HG02588 (cell line): Measurements from ENCODE around the gene DEGS2.
A peak's percentile ranks its signal among the peaks of the same experiment; 100 is the strongest.
"Not testable (repeated sequence)": the region's sequence is repeated elsewhere in the genome, so short reads cannot be mapped to it uniquely, and the experiment has no call there.

ENCODE experiments used
- ATAC-seq: cut with Tn5 transposase; IDR thresholded peaks from one replicate; pipeline ENCODE4 v1.9.1; 2021; ENCODE audit warnings: mild to moderate bottlenecking, moderate library complexity; ENCODE audit not compliant: unreplicated experiment

DEGS2 gene

DNA sequence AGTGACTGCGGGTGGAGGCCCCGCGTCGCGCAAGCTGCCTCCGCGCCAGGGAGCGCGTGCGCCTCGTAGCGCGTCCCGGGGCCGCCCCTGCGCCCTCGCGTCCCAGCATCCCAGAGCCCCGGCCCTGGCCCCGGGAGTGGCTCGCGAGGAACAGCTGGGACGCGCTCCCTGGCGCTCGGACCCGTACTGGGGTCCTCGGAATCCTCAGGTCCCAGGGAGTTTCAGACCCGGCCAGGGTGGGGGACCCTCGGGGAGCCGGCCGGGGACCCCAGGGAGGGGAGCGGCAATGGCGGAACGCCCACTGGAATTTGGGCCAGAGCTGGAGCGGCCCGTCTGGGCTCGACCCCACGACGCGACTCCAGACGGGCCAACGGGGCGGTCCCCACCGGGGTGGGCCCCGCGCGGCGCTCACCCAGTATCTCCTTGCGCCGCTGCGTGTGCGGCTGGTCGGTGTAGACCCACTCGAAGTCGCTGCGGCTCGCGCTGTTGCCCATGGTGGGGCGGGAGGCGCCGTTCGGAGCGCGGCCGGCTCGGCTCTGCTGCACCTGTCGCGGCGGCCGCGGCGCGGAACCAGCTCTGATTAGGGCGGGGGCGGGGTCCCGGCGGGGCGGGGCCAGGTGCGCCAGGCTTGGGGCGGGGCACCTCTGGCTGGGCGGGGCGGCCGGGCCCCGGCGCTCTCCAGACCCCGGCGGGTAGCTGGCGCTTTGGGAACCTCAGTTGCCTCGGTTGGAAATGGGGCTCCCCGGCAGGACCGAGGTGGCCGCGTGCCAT lies at the start of gene DEGS2:
DEGS2 (minus strand) TSS at position 552 of the 771 bp plus-strand sequence; CDS start at position 494, 58 bp downstream.
- ATAC-seq: peak; percentile 41

DNA sequence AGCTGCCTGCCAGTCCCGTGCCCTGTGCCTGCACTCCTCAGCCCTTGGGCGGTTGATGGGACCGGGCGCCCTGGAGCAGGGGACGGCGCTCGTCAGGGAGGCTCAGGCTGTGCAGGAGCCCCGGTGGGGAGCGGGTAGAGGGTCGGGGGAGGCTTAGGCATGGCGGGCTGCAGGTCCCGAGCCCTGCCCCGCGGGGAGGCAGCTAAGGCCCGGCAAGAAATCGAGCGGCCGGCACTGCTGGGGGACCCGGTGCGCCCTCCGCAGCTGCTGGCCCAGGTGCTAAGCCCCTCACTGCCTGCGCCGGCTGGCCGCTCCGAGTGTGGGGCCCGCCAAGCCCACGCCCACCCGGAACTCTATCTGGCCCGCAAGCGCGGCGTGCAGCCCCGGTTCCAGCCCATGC lies 48.7 kb upstream of the DEGS2 start:
- not testable (repeated sequence) for ATAC-seq

DNA sequence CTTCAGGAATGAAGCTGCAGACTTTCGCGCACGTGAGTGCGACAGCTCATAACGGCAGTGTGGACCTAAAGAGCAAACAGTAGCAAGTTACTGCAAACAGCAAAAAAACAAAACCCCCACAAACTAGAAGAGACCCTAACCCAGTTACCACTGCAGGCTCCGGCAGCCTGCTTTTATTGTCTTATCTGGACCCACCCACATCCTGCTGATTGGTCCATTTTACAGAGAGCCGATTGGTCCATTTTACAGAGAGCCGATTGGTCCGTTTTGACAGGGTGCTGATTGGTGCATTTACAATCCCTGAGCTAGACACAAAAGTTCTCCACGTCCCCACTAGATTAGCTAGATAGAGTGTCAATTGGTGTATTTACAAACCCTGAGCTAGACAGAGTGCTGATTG lies 48.1 kb upstream of the DEGS2 start:
- ATAC-seq: not testable (repeated sequence)

DNA sequence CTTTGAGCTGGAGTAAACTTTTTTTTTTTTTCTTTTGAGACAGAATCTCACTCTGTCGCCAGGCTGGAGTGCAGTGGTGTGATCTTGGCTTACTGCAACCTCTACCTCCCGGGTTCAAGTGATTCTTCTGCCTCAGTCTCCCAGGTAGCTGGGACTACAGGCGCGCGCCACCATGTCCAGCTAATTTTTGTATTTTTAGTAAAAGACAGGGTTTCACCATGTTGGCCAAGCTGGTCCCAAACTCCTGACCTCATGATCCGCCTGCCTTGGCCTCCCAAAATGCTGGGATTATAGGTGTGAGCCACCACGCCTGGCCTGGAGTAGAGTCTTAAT lies 45.4 kb upstream of the DEGS2 start:
- ATAC-seq: not testable (repeated sequence)

DNA sequence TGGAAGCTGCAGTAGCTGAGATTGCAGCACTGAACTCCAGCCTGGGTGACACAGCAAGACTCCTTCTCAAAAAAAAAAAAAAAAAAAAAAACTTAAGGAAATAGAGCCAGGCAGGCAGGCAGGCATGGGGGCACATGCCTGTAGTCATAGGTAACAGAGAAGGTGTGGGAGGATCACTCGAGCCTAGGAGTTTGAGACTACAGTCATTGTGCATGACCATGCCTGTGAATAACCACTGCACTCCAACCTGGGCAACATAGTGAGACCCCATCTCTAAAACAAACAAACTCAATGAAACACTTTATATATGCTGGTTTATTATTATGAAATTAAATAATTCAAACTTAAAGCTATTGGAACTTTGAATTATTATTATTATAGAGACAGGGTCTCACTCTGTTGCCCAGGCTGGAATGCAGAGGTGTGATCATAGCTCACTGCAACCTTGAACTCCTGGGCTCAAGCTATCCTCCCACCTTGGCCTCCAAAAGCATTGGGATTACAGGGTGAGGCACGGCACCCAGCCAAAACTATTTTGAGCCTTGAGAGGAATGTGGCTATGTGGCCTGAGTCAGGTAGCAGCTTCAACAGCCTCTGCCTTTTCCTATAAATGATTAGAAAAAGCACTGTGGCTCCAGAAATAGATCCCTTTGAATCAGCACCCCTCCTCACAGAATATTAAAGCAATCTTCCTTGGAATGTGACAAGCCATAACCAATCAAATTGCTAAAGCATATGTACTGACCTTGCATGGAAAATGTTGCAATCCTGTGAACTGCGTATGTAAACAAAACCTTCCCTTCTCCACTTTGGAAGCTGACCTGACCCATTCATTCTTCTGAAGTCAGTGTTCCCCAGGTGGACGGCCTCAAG lies 44.8 kb upstream of the DEGS2 start:
- ATAC-seq: no peak

DNA sequence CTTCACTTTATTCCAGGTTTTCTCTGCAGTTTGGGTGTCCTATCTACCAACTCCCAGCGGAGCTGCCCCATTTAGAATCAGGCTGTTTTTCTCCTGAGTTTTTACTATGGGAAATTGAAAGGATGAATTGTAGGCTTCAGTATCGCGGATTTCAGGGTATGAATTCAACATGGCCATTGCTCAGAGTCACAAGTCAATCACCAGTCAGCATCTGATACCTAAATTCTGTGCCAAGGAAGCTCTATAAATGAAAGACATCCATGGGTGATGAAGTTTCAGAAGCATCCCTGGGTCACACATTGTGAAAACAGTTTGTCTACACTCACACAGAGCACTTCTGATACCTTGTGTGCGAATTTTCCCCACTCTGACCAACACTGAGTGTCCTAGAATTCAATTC lies 43.7 kb upstream of the DEGS2 start:
- ATAC-seq: no peak

DNA sequence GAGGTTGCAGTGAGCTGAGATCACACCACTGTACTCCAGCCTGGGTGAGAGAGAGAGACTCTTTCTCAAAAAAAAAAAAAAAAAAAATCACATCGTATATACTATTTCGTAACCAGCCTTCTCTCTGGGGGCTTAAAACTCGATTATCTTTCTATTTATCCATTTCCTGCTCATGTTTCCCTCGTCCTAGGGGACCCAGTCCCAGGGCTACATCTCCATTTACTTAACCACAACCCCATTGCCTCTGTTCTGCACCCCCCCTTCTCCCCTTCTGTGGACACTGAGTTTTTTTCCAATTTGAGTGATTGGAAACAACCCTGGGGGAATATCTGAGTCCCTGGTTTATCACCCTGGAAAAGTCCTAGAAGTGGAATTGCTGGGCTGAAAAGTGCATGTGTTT lies 43.3 kb upstream of the DEGS2 start:
- ATAC-seq: no peak

DNA sequence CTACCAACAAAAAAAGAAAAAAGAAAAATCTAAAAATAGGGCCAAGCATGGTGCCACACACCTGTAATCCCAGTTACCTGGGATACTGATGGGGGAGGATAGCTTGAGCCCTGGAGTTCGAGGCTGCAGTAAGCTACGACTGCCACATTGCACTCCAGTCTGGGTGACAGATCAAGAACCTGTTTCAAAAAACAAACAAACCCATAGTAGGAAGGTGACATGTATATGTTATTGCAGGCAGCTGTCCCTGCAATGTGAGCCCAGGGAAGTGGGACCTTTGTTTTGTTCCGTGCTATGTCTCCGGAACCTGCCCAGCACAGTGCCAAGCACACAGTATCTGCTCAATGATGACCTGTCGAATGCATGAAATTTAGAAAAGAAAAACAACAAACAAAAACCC lies 42.3 kb upstream of the DEGS2 start:
- ATAC-seq: no peak

DNA sequence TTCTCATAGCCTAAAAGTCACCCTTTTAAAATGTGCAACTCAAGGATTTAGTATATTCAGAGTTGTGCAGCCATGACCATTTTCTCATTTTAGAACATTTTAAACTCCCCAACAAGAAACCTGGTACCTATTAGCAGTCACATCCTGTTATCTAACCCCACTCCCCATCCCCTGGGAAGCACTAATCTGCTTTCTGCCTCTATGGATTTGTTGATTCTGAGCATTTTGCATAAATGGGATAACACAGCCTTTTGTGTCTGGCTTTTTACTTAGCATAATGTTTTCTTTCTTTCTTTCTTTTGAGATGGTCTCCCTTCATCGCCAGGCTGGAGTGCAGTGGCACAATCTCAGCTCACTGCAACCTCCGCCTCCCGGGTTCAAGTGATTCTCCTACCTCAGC lies 40.9 kb upstream of the DEGS2 start:
- no peak for ATAC-seq

DNA sequence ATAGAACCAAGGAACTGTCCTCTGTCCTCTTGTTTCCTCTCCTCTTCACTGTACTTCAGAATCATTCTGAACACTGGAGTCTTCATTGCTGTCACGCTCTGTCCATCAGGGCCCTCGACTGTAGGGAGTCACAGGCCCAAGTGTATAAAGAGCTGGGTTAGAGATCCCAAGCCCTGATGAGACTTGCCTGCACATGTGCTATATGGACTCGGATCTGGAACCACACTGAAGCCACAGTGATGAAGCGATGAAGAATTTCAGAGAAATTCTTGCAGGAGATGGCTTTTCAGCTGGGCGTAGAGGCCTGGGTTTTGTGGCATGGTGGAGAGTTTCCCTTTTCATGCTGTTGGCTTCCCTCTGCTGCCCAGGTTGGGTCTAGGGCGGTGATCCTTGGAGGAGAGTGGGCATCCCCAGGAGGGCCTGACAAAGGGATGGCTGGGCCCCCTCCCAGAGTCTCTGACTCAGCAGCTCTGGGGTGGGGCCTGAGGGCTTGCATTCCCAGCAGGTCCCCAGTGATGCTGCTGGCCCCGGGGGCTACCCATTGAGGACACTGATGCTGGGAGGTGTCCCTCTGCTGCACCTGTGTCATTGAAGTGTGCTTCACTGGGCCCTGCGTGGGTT lies 39.9 kb upstream of the DEGS2 start:
- ATAC-seq: no peak

DNA sequence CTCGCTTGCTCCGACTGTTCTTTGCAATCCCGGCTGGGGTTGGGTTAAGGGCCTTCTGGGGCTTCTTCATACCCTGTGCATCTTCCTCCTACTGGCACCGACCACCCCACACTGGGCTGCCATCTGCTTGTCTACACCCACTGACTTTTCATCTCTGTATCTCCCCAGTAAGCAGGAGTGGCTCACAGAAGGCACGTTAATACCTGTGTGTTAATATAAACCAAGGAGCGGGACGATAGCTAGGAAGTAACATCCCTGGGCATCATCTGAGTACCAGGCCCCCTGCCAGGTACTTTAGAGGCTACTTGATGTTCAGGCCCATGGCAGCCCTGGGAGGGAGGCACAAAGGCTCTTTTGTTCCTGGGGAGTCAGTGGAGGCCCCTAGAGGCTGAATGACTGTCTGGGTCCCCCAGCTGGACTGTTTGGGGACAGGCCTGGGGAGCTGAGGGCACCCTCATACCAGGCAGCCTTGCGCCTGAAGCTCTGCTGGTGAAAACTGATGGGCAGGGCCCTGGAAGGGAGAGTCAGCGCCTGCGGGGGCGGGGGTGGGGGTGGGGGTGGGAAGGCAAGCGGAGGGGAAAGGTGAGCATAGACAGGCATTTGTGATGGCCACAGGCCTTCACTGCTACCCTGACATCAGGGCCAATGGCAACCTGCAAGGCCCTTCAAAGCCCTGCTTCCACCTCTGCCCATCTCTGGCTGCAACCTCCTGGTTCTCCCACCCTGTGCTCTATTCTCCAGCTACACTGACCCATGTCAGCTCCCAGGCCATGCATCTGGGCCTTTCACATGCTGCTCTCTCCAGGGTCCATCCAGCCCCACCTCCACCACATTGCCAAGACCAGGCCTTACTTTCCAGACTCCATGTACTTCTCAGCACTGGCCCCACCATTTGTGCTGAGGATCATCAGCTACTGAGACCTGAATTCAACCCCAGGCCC lies 34.2 kb upstream of the DEGS2 start:
- ATAC-seq: no peak

DNA sequence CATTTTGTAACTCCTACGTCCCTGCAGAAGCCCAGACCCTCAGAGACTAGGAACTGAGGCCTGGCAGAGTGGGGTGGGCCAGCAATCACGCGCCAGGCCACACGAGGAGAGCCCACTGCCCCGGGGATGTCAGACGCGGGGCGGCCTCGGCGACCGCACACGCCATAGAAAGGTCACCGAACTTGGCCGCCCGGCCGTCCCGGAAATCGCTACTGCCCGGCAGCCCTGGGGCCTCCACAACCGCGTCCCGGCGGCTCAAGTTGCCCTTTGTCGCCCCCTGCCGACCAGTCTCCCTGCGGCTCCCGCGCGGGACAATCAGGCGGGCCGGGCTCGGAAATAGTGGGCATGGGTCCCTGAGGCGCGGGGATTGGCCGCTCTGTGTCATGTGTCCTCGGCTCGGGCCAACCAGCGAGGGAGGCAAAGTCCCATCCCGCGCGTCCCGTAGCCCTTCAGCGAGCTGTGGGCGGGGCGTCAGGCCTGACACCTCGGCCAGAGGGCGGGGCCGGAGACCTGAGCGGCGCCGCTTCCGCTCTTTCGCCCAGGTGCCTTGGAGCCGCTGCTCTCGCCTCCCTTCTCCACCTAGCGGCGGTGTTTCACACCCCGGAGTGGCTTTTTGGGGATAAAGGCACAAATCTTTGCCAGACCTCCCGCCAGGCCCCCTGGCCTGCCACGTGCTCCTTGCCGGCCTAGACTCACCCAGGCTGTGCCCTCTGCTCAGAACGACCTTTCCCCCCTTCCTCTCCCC lies 33.4 kb upstream of the DEGS2 start:
- ATAC-seq: peak; percentile 98

DNA sequence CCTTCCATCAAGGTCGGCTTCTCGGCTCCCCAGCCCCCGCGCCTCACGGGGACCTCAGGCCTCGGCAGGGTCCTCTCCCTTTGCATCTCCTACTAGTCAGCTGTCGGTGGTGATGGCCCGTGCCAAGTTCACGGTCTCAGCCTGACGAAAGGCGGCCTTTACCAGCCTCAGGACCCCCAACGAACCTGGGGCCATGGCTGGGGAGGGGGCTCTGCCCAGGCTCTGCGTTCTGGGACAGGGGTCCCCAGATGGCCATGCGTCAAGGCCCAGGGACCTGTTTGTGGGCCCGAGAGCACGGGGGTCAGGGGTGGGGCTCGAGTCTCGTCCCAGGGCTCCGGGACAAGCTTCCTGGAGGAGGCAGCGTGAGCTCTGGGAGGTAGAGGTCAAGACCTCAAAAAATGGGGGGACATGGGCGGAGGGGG lies 32.8 kb upstream of the DEGS2 start:
- no peak for ATAC-seq

DNA sequence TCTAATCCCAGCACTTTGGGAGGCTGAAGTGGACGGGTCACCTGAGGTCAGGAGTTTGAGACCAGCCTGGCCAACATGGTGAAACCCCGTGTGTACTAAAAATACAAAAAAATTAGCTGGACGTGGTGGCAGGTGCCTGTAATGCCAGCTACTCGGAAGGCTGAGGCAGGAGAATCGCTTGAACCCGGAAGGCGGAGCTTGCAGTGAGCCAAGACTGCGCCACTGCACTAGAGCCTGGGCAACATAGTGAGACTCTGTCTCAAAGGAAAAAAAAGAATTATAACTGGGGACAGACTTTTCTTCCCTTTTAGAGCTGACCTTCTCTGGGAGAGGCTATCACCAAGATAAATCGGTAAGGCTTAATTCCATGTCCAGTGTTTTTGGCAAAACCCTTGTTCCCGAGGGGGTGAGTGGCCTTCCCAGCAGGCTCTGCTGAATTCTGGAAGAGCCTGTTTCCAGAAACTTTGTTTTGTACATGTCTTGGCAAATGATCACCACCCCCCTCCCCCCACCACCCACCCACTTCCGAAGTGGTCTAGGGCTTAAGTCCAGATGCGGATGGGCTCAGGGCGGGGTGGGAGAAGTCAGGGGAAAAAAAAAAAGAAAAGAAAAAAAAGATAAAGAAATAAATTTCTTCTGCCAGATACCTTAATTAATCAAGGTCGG lies 32.3 kb upstream of the DEGS2 start:
- ATAC-seq: no peak

DNA sequence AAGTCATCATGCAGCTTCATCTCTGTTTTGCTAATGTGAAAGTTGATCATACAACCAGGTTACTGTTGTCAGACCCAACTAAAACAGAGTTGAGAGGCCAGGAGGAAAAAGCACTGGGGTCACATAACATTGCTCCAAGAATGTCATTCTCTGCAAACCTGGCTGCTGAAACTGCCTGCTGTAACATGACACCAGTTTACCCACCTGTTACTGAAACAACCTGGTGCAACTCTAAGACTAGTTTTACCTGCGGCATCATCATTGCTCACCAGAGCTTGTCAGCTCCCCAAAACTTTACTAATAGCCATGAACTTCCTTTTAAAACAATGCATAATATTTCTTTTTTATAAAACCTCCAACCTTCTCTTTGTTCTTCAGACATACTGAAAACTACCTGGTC lies 30.7 kb upstream of the DEGS2 start:
- no peak for ATAC-seq

DNA sequence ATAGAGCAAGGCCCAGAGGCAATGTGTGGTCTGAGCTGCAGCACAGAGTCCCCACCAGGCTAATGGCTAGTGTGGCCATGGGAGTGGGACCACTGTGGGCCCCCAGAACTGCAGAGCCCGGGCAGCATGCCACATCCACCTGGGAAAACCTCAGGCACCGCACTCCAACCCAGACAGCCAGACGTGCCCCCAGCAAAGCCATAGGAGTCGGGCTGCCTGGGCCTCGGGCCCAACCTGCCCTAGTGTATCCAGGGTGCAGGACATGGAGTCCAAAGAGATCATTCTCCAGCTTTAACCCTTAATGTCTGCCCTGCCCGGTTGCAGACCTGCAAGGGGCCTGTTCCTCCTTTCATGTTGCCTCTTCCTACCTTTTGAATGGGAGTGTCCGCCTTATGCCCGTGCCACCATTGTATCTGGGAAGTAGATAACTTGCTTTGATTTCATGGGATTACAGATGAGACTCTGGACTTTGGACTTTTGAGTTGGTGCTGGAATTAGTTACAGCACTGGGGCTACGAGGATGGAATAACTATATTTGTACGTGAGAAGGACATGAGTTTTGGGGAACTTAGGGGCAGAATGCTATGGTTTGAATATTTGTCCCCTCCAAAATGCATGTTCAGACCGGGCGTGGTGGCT lies 29.1 kb upstream of the DEGS2 start:
- no peak for ATAC-seq

DNA sequence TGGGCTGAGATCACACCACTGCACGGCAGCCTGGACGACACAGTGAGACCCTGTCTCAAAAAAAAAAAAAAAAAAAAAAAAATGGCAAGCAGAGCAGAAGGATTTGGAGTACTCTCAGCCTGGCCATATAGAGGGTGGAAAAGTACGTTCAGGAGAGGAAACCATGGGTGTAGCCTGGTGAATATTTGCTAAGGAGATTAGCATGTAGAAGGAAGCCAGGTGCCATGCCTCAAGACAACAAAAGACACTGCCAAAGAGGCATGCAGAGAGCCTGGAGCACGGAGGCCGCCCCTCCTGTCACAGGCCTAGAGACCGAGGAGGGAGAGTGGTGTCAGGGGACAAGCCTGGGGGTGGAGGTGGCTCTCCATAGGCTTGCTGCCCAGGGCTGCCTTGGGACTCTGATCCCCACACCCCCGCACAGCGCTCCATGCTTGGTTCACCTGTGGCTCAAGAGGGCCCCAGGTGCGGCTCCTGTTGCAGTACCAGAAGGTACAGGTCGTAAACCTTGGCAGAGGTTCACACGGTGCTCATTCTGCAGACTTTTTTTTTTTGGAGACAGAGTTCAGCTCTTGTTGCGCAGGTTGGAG lies 27.9 kb upstream of the DEGS2 start:
- ATAC-seq: no peak

DNA sequence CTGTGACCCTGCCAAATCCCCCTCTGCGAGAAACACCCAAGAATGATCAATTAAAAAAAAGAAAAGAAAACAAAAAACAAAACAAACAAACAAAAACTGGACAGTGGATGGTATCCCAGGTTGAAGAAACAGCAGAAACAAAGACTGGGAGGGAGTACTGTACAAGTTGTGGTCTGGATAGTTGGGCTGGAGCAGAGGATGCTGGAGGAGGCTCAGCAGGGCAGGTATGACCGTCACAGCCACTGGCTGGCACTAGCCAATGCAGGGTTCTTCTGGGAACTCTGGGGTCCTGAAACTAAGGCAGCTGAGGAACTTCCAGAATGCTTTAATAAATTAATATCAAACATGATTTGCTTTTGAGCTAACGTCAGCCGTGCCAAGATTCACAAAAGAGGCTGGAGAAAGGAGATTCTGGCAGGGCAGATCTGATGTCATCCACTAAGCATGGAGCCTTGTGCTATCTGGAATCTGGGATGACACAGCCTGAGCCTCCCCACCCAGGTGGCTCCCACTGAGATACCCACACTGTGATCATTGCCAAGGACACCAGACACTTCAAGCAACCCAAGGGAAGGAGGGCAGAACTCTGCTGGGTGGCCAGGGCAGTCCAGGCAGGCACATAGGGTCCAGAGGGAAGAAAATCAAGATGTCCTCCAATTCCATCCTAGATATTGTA lies 22.6 kb upstream of the DEGS2 start:
- not testable (repeated sequence) for ATAC-seq
